GM11168 (cell line): Measurements from ENCODE around the gene DDI2.
"Not testable (repeated sequence)": the region's sequence is repeated elsewhere in the genome, so short reads cannot be mapped to it uniquely, and the experiment has no call there.

Source experiments
- in situ Hi-C: fragments of 300-500 bp; cut with MboI; formaldehyde crosslinking; loops from one replicate; pipeline ENCODE4 v1.12.0; 2022; ENCODE audit warnings: low sequenced_read_pairs; ENCODE audit not compliant: unreplicated experiment

Gene DDI2

DNA sequence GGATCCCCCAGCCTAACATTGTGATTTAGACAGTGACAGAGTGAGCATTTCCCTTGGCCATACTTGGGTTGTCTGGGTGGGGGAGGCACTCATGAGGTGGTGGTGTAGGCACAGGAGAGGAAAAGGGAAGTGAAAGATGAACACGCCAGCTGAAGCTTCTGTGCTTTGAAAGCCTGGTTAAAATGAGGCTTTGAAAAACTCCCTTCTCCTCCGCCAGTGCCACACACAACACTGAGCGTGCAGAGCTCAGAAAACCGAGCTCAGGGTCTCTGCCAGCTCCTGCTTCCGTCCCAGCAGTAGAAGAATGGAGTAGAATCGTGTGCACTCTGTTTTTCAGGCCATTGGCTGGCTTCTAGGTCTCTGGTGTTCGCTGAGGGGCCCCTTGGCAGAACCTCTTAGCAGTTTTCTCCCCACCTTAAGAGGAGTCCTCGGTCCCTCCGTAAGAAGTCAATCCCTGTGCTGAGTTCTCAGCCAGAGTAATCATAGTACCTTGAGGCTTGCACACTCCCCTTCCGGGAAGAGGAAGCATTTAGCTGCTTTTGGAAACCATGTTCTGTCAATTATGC is 79.8 kb downstream of the DDI2 start:
- in situ Hi-C loops, result no loop called here

- in situ Hi-C loops, result no loop called here
Observed at GRCh38 chr1:15698201-15698600, 80.9 kb downstream of the DDI2 start.

GRCh38 chr1:15699321-15699720 is 82.1 kb downstream of the DDI2 start:
- in situ Hi-C loops, result not testable (repeated sequence)

GRCh38 chr1:15700508-15700907 is 83.2 kb downstream of the DDI2 start:
- in situ Hi-C loops, result no loop called here

DNA sequence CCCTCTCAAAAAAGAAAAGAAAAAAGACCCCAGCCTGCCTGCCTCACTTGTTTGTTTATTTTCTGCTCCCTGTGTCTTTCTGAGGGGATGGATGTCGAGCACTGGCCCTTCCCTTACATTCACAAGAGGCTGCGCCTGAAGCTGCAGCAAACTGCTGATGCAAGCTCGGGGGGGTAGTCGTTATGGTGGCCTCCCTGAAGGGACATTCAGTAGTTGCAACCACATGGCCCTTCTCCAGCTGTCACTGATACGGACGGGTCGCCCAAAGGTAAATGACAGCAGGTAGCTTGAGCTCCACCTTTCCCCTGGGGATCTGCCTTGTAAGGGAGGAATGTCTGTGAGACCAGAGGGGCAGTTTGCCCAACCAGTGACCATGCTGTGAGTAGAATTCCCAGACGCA is 84.5 kb downstream of the DDI2 start:
- in situ Hi-C loops, result no loop called here

- in situ Hi-C loops, result no loop called here
Observed at GRCh38 chr1:15702722-15703550, 85.7 kb downstream of the DDI2 start.

- in situ Hi-C loops, result no loop called here
Observed at GRCh38 chr1:15703562-15703961, 86.3 kb downstream of the DDI2 start.

DNA sequence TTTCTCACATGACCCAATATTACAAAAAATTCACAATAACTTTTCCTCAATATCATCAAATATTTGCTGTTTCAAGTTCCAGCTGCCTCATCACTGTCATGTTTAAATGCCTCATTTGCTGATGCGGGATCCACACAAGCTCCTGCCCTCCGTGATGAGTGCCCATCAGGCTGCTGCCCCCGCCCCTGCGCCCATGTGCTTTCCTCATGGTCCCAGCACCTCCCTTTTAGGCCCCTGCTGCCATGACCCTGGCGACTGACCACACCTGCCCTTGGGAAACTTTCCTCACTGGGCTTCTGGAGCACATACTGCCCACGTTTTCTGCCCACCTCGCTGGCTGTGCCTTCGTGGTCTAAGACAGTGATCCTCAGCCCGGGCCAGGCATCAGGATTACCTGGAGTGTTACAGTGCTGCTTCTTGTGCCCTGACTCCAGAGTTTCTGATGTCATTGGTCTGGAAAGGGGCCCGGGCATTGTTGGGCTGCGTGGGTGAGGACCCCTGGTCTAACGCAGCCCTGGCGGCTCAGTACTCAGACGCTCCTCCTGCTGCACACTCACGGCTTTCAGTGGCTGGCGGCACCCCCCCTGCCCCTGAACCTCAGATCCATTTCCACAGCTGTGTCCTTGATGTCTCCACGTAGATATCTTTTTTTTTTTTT is 87.4 kb downstream of the DDI2 start:
- in situ Hi-C loops, result no loop called here

- in situ Hi-C loops, result no loop called here
Observed at GRCh38 chr1:15705184-15705566, 87.9 kb downstream of the DDI2 start.

DNA sequence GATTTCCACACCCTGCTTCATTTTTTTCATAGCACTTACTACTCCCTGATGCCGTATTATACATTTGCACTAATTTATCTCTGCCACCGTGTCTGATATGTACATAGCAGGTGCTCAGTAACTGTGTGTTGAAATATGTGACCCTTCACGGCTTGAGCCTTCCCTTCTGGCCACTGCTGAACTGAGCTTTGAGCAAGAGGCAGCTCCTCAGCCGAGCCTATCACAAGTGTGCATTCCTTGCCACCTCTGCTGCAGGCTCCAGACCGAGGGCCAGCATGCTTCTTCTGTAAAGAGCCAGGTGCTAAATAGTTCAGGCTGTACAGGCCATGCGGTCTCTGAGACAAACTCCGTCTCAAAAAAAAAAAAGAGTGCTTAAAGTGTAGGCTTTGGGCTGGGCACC is 89.5 kb downstream of the DDI2 start:
- in situ Hi-C loops, result no loop called here

- in situ Hi-C loops, result no loop called here
Observed at GRCh38 chr1:15707239-15707925, 90.1 kb downstream of the DDI2 start.

DNA sequence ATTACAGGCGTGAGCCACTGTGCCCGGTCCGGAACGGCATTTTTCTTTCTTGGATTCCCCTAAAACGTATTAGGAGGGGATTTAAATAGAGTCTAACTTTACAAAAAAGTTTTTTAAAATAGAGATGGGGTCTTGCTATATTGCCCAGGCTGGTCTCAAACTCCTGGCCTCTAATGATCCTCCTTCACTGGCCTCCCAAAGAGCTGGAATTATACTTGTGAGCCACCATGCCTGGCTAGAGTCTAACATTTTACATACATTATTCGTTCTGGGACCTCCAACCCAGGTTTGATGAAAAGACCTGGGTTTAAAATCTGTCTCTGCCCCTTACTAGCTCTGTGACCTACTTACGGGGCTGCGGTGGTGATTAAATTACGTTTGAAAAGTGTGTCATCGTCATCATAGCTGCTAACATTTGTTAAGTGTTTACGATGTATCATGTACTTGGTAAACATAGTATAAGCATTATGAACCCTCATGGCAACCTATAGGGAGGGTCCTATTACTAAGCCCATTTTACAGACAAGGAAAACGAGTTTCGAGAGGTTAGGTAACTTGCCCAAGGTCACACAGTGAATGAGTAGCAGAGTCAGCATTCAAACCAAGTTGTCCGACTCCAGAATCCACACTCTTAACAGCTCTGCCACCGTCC is 91.4 kb downstream of the DDI2 start:
- in situ Hi-C loops, result no loop called here

DNA sequence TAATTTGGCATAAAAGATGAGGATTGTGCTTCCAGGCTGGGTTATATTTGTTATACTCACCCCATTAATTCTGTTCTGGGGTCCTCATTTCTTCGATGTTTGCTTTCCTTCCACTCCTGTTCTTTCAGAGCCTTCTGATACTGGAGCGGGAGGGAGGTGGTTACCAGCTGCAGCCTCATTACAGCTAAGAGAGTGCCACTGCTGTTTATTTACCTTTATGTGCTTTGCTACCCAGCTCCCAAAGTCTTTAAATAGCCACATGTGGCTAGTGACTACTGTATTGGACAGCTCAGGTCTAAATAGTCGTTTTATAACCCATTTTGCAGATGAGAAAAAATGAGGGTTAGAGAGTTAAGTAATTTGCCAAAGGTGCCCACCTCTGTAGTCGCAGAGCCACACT is 92.0 kb downstream of the DDI2 start:
- in situ Hi-C loops, result no loop called here

GRCh38 chr1:15712168-15712567 is 94.9 kb downstream of the DDI2 start:
- in situ Hi-C loops, result no loop called here

DNA sequence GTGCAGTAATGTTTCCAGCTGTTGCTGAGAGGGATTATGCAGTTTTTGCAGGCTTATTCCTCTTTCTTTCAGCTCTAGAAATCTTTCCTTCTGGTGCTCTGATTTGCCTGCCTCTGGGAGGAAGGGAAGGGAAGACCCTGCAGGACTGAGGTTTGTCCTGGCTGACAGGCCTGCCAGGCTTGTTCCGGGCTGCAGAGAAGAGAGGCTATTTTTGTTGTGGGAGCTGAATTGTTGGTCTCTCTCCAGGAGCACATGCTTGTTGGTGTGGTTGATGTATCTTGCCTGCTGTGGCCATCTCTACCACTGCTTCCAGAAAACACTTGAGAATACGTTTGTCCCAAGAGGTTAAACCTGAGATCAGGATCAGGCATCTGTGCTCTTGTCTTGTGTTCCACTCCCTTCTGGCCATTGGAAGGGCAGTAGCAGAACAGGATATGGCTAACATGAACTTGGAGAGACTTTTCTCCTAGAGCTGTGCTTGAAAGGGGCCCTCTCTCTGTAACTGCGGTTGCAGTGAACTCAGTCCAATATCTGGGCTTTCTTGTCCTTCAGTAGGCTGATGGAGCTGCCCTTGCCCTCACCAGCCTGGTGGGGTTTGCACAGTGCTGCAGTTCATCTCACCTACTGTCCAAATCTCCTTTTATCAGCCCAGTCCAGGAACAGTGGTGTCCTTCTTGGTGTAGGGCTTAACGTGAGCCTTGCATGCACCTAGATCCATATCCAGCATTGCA is 97.3 kb downstream of the DDI2 start:
- in situ Hi-C loops, result no loop called here

GRCh38 chr1:15717418-15718125 is 100.3 kb downstream of the DDI2 start:
- in situ Hi-C loops, result no loop called here

DNA sequence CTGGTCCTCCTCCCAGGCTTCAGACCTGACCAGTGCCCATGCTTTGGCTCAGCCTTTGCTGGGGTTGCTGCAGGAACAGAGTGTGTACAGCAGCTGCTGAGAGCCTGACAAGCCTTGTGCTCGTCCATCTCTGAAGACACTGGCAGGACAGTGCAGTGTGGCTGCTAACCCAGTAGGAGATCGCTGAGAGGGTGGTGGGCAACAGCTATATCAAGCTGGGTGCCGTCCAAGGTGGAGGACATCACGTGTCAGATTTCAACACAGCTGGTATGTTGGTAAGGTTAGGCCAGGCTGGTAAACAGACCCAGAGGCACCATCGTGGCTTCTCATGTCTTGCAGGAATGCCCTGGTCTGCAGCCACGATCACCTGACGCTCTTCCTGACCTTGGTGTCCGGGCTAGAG is 100.9 kb downstream of the DDI2 start:
- in situ Hi-C loops, result no loop called here
